GM12878 (cell line): ENCODE measurements around the gene SLC50A1. TPM values are rescaled to one million over a fixed set of nuclear protein-coding genes. Genes with fewer than 3 reads are reported as not detected.
A peak's percentile ranks its signal among the peaks of the same experiment; 100 is the strongest.

Experiments used
- ATF7 ChIP-seq: fragments of 450-650 bp; IDR thresholded peaks from 2 replicates; pipeline ENCODE4 v1.6.1; 2016; ENCODE audit warnings: low read depth, mild to moderate bottlenecking
- BCL11A ChIP-seq: IDR thresholded peaks from 2 replicates; pipeline ENCODE4 v1.6.1; 2011; ENCODE audit warnings: low read depth, low read length
- MEF2A ChIP-seq: IDR thresholded peaks from 2 replicates; pipeline ENCODE4 v1.6.1; 2011; ENCODE audit warnings: low read depth, mild to moderate bottlenecking, low read length, moderate library complexity; ENCODE audit not compliant: insufficient read depth
- NFXL1 ChIP-seq: fragments of 450-650 bp; IDR thresholded peaks from 2 replicates; pipeline ENCODE4 v1.6.1; 2017; ENCODE audit warnings: antibody characterized with exemption, mild to moderate bottlenecking, borderline replicate concordance
- NR2C2 ChIP-seq: IDR thresholded peaks from 2 replicates; pipeline ENCODE4 v1.6.1; 2011; ENCODE audit warnings: borderline replicate concordance, low read depth; ENCODE audit not compliant: control insufficient read depth, insufficient read length
- PAX8 ChIP-seq: fragments of 450-650 bp; IDR thresholded peaks from 2 replicates; pipeline ENCODE4 v1.6.1; 2017; ENCODE audit warnings: mild to moderate bottlenecking, moderate library complexity
- POLR2AphosphoS2 ChIP-seq: IDR thresholded peaks from 2 replicates; pipeline ENCODE4 v1.6.1; 2011; ENCODE audit warnings: low read depth, mild to moderate bottlenecking, low read length, improper control_type of control experiment, moderate library complexity
- SUPT20H ChIP-seq: IDR thresholded peaks from 2 replicates; pipeline ENCODE4 v1.6.1; 2011; ENCODE audit warnings: low read depth, mild to moderate bottlenecking, low read length, moderate library complexity, borderline replicate concordance; ENCODE audit not compliant: control insufficient read depth
- TCF3 ChIP-seq: IDR thresholded peaks from 2 replicates; pipeline ENCODE4 v1.6.1; 2012; ENCODE audit warnings: low read depth, mild to moderate bottlenecking, low read length, borderline replicate concordance; ENCODE audit not compliant: insufficient read depth
- polyA plus RNA-seq, 11 experiments: library from polyadenylated mRNA; depleted of rRNA in 4 of 11; unstranded in 6 of 11; stranded (reverse) in 5 of 11; fragments of >200 nt; fragmentation: Nextera tagmentation in 4 of 11; fragmentation: Illumina TruSeq in 1 of 11; extraction: Ambion mirVana in 4 of 11; extraction: Trizol in 1 of 11; gene quantifications; 1 replicate in 1 of 11; 2 replicates in 10 of 11; pipeline versions ENCODE4 v1.2.1 to v1.2.3, GENCODE V29; 2011 to 2016; ENCODE audit warnings: inconsistent platforms in 2 of 11, missing spikeins in 2 of 11, low read depth in 1 of 11
- total RNA-seq, 4 experiments: library from RNA; depleted of rRNA in 3 of 4; stranded (reverse); fragments of >200 nt in 3 of 4; fragmentation: Illumina TruSeq in 1 of 4; extraction: Trizol in 1 of 4; gene quantifications; 2 replicates each; pipeline versions ENCODE4 v1.2.1 to v1.2.3, GENCODE V29; 2013 to 2021
- TF ChIP-seq, protein P1 (sequence below): IDR thresholded peaks from 2 replicates; pipeline ENCODE4 v1.6.1; 2011; ENCODE audit warnings: borderline replicate concordance, low read depth, mild to moderate bottlenecking, moderate library complexity, mixed read lengths, low read length; ENCODE audit not compliant: insufficient read depth; ENCODE audit errors: extremely low read length
- TF ChIP-seq, protein P2 (sequence below): IDR thresholded peaks from 2 replicates; pipeline ENCODE4 v1.6.1; 2011; ENCODE audit warnings: low read depth, low read length, improper control_type of control experiment, borderline replicate concordance

Gene SLC50A1
- total and polyA plus RNA-seq, 10 of the 15 experiments (the other 5 are each of a cell fraction or from before 2014, with no cell fraction given) = 32.5 to 85.6 (median 54.0) TPM

GRCh38 chr1:155172732-155173477 lies 37.3 kb downstream of the SLC50A1 start, which contains the start of gene KRTCAP2 (continued):
- TF ChIP-seq, protein P1, sequence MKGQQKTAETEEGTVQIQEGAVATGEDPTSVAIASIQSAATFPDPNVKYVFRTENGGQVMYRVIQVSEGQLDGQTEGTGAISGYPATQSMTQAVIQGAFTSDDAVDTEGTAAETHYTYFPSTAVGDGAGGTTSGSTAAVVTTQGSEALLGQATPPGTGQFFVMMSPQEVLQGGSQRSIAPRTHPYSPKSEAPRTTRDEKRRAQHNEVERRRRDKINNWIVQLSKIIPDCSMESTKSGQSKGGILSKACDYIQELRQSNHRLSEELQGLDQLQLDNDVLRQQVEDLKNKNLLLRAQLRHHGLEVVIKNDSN = no peak
- no peak for TF ChIP-seq PAX8
- no peak for TF ChIP-seq NR2C2
- no peak for TF ChIP-seq ATF7
- TF ChIP-seq, protein P2, sequence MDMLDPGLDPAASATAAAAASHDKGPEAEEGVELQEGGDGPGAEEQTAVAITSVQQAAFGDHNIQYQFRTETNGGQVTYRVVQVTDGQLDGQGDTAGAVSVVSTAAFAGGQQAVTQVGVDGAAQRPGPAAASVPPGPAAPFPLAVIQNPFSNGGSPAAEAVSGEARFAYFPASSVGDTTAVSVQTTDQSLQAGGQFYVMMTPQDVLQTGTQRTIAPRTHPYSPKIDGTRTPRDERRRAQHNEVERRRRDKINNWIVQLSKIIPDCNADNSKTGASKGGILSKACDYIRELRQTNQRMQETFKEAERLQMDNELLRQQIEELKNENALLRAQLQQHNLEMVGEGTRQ = no peak
- peak; percentile 65; the same call in 1 of the 2 replicates for TF ChIP-seq POLR2AphosphoS2
- no peak for TF ChIP-seq BCL11A
- no peak for TF ChIP-seq NFXL1
- no peak for TF ChIP-seq TCF3
- TF ChIP-seq MEF2A = no peak
- TF ChIP-seq SUPT20H = no peak
